Stimulated activated CD8-positive, alpha-beta memory T cell treated with anti-CD3 and anti-CD28 coated beads, Interleukin-7, amount 100 ng/mL, for 4 hours (primary cell): ENCODE results near the gene WDR90.

Experiments
- DNase-seq, 2 donors: peaks; one replicate each; pipeline ENCODE4 v3.0.0-alpha.2; 2020; ENCODE audit warnings: low read depth in 2 of 2

The WDR90 gene

DNA sequence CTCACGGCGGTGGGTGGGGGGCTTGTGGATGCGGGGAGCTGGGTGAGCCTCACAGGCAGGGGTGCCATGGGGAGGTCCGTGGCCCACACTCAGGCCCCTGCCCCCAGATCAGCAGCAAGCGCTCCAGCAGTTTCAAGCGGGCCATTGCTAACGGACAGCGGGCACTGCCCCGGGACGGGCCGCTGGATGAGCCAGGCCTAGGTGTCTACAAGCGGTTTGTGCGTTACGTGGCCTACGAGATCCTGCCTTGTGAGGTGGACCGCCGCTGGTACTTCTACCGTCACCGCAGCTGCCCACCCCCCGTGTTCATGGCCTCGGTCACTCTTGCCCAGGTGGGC is 27.4 kb downstream of the WDR90 start:
- no peak for DNase-seq

DNA sequence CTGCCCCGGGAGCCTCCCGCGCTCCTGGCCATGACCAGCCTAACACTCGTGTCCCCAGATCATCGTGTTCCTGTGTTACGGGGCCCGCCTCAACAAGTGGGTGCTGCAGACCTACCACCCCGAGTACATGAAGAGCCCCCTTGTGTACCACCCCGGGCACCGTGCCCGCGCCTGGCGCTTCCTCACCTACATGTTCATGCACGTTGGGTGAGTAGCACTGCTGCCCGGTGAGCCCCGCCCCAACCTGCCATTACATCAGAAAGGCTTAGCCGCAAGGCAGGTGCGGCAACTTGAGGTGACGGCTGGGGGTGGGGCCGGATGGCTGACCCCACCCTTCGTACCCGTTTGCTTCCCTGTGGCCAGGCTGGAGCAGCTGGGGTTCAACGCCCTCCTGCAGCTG is 27.7 kb downstream of the WDR90 start:
- DNase-seq: no peak

DNA sequence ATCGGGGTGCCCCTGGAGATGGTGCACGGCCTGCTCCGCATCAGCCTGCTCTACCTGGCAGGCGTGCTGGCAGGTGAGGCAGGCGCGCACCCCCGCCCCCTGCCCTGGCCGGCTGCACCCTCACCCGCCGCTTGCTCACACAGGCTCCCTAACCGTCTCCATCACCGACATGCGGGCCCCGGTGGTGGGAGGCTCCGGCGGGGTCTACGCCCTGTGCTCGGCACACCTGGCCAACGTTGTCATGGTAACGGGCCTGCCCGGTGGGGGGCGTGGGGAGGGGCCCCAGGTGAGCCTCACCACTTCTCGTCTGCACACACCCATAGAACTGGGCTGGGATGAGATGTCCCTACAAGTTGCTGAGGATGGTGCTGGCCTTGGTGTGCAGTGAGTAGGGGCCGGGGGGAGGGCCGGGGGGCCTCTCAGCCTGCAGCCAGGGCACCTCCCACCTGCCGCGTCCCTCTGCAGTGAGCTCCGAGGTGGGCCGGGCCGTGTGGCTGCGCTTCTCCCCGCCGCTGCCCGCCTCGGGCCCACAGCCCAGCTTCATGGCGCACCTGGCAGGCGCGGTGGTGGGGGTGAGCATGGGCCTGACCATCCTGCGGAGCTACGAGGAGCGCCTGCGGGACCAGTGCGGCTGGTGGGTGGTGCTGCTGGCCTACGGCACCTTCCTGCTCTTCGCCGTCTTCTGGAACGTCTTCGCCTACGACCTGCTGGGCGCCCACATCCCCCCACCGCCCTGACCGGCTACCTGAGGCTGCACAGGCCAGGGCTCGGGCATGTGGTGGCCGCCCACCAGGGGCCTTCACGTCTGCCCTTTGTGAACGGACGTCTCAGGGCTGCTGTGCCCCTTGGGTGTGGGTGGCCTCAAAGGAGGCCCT is 28.4 kb downstream of the WDR90 start:
- DNase-seq: no peak

DNA sequence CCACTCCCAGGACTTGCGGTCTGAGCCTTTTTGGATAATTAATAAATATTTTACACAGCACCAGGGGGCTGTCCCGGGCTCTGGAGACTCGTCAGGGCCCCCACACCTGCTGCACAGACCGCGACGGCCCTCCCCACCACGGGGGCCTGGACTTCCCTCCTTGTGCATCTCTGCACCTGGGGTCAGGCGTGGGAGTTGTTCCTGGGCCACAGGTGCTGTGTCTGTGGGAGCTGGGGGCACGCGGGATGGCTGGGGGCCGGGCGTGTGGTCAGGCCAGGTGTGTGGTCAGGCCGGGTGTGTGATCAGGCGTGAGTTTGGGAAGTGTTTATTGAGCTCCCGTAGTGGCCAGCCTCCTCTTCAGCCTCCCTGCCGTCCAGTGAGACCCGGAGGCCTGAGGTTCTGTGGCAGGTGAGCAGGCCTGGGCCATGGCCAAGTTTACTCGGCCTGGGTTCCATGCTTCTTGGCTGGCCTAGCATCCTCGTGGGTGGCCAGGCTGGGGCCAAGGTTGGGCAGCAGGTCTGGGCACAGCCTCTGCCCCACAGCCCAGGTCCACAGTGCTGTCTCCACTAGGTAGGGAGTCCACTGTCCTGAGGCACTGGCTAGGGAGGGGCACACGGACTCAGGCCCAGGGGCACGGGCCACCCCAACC is 29.2 kb downstream of the WDR90 start:
- no peak for DNase-seq

DNA sequence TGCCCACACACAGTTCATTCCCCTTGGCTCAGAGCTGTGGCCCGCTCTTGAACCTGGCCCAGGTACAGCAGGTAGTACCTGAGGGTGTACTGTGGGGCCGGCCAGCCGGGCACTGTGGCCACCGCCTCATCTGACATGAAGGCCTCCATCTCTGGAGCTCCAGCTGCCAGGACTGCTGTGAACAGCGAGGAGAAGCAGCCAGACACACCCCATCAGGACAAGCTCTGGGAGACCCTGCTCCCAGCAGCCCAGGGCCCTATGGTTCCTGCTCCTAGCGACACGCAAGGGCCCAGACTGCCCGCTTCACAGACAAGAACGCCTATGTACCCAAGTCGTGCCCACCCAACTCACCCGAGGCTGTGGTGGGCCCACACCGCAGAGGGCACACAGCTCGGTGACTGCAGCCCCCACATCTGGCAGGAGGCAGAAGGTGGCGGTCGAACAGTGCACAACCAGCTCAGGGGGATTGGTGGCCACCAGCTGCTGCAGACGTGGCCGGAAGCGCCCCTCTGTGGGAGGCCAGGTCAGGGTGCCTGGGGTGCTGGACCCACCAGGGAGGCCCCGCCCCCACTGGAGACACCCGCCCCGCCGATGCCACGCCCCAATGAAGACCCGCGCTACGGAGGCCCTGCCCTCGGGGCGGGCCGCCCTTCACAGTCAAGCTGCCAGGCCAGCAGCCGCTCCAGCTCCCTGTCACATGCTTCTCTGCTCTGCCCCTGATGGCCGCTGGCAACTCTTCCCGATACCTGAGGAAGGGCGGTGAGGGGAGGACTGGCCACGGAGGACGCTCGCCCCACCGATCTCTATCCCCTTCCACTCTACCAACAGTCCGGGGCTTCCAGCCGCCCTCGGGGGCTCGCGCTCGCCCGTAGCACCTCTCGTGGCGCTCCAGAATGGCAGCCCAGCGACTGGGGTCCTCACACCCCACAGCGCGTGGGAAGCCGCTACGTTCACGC is 30.0 kb downstream of the WDR90 start:
- DNase-seq: peak in 1 of 2 donors; percentile 43

- DNase-seq: peak; percentile 74 to 85
Measured at GRCh38 chr16:679814-680624, 30.9 kb downstream of the WDR90 start, which contains the start of gene STUB1. Gene STUB1, plus strand, starts transcription at chr16:680410. Its CDS starts 116 bp downstream, at chr16:680526.

DNA sequence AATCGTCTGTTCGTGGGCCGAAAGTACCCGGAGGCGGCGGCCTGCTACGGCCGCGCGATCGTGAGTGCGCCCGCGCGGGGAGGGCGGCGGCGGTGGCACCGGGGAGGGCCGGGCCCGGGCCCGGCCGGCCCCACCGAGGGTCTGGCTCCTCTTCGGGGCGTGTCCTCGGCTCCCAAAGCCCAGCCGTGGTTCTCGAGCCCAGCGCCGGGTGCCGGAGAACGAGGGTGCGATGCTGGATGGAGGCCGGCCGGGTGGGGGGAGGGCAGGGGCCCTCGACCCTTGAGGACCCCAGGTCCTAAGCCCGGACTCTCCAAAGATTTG is 31.4 kb downstream of the WDR90 start:
- DNase-seq: no peak

DNA sequence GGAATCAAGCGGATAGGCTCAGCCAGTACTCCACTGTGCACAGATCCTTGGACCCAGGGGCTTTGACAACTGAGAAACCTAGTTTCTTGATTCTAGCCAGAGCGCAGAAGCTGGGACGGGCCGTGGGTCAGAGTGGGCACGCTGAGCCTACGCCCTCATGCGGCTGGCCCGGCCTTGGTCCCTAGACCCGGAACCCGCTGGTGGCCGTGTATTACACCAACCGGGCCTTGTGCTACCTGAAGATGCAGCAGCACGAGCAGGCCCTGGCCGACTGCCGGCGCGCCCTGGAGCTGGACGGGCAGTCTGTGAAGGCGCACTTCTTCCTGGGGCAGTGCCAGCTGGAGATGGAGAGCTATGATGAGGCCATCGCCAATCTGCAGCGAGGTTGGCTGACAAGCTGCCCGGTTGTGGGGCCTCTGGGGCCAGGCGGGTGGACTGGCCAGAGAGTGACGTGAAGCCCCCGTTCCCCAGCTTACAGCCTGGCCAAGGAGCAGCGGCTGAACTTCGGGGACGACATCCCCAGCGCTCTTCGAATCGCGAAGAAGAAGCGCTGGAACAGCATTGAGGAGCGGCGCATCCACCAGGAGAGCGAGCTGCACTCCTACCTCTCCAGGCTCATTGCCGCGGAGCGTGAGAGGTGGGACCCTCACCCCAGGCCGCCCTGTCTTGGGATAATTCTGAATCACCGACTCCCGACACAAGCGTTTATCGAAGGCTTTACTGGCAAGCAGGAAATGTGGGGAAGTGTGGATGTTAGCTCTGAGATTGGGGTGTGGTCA is 32.0 kb downstream of the WDR90 start:
- DNase-seq: no peak

DNA sequence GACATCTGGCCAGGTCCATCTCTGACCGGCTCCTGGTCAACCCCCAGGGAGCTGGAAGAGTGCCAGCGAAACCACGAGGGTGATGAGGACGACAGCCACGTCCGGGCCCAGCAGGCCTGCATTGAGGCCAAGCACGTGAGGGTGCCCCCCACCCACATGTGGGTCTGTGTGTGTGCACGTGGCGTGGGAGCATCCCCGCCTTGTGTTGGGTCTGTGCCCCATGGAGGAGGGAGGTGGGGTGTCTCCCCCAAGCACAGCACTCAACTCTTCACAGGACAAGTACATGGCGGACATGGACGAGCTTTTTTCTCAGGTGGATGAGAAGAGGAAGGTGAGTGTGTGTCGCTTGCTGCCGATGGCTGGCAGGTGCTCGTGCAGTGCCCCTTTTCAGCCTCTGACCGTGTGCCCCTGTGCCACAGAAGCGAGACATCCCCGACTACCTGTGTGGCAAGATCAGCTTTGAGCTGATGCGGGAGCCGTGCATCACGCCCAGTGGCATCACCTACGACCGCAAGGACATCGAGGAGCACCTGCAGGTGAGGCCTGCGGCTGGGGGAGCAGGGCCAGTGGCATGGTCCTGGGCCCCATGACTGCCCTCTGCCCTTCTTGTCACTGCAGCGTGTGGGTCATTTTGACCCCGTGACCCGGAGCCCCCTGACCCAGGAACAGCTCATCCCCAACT is 32.7 kb downstream of the WDR90 start:
- DNase-seq: no peak

DNA sequence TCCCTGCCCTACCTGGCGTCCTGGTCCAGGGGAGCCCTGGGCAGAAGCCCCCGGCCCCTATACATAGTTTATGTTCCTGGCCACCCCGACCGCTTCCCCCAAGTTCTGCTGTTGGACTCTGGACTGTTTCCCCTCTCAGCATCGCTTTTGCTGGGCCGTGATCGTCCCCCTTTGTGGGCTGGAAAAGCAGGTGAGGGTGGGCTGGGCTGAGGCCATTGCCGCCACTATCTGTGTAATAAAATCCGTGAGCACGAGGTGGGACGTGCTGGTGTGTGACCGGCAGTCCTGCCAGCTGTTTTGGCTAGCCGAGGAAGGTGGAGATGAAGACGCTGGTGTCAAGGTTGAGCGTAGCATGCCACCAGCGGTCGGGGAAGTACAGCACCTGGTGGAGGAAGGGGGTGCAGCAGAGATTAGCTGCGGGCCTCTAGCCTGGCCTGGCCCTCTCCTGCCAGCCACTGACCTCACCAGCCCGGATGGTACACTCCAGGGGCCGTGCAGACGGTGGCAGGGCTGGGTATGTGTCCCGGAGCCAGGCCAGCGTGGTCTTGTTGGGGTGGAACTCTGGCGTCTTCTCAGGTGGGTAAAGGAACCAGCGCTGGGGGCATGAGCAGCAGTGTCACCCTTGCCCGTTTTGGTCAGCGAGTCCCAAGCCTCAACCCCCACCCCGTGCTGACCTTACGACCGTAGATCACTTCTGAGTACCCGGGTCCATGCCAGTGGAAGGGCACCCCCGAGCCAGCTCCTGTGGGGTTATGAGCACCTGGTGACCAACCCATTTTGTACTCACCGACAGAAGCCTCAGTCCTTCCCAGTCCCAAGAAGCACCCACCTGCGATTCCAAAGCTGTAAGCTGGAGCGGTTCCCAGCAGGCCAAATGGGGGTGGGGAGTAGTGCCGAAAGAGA is 33.6 kb downstream of the WDR90 start:
- DNase-seq: no peak

DNA sequence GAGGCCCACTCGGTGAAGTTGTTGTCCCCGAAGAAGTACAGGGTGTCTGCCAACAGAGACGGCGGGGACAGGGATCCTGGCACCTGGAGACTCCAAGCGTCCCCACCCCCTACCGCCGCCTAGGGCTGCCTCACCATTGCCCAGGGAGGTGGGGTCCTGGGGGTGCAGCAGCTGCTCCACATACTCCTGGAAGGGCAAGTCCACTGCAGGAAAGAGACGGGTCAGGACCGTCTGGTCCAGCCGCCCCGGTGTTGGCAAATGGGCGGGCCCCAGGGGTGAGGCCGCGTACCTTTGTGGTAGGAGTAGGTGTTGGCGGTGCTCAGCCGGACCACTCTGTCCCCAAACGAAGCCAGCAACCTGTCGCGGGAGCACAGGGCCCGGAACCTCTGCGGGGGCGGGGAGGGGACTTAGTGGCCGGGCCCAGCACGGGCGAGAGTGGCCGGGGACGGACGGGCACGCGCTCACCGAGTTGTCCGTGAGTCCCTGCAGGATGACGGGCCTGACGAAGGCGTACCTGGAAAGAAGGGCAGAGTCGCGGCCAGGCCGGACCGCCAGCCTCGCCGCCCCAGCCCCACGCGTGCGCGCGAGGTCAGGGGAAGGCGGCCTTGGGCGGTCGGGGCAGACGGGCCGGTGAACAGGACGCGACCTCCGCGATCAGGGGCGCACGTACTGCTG is 34.4 kb downstream of the WDR90 start:
- no peak for DNase-seq

- peak; percentile 89 to 97 for DNase-seq
Measured at GRCh38 chr16:684071-684794, 35.1 kb downstream of the WDR90 start, which contains the start of gene JMJD8. Gene JMJD8, minus strand, starts transcription at chr16:684334. Its CDS starts 15 bp downstream, at chr16:684319.

DNA sequence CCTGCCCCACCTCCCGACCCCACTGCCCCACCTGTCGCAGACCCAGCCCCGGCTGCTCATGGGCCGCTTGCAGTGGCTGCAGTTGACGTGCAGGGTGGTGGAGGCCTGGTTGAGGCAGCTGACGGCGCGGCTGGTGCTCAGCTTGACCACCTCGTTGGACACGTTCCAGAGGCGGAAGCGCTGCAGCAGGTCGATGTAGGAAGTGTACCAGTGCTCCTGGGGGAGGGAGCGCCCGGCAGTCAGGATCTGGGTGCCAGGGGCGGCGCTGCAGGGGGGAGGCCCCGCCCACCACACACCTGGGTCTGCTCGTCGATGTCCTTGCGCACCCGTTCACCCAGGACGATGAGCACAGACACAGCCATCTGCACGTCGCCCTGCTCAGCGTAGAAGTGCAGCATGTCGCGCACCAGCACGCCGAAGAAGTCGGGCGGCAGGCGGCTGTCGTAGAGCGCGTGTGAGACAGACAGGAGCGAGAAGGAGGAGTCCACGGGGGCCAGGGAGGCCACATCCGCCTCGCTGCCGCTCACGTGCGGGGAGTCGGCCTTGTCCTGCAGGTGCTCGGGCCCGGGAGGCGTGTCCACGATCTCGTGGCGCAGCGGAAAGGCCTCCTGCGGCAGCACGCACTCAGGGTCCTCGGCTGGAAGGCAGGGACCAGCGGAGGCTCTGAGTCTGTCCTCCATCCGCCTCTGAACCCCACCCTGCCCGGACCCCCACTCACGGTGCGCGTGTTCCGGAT is 36.0 kb downstream of the WDR90 start:
- no peak for DNase-seq

GRCh38 chr16:685967-686366 is 36.8 kb downstream of the WDR90 start:
- DNase-seq: no peak

DNA sequence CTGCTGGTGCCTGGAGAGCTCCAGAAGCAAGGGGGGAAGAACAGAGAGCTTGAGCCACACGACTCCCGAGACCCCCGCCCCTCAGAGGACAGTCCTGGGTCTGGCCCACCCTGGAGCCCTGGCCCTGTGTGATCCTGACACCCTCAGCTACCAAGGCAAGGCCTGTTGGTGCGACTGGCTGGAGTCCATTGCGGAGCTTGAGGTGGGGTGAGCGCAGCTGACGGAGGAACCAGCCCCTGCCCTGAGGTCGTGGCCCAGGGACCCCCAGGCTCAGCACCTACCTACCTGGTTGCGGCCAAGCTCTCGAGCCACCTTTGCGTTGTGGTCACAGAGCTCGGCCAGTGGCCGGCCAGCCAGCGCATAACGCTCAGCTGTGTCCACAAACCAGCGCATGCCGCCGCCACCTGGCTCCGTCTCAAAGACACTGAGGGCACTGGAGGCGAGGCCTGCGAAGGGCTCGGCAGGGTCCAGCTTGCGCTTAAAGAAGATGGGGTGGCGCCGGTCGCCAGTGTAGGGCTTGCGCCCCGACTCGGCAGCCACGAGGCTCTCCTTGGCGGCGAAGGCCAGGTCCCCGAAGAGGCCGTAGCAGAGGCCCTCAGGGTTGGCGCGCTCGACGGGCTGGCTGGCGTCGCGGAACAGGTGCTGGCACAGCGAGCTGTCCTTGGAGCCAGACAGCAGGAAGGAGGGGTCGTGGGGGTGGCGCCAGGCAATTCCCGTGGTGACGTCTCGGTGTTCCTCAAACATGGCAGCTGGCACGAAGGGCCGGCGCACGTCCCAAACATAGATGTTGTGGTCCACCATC is 37.5 kb downstream of the WDR90 start:
- DNase-seq: no peak

DNA sequence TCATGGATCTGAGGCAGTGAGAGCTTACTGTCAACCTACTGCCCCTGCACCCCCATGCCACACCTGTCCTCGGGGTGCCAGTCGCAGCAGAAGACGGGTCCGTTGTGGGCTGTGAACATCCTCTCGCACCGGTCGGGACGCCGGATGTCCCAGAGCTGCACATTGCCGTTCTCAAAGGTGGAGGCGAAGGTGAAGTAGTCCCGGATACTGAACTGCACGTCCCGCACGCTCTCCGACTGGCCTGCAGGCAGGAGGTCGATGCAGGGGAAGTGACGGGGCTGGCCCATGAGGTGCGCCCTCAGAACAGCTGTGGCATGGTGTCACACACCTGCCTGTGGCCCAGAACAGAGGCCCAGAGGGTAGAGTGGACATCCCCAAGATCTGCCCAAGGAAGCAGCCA is 38.3 kb downstream of the WDR90 start:
- no peak for DNase-seq
